Measurements from ENCODE around the gene RUFY2.
"Not testable (repeated sequence)": the region's sequence is repeated elsewhere in the genome, so short reads cannot be mapped to it uniquely, and the experiment has no call there.

RUFY2 gene

GRCh38 chr10:68318331-68319059, 88.6 kb downstream of the RUFY2 start:
- H3K4me3 ChIP-seq = no peak overlapping the region
- intact Hi-C loops (cut with DNase I; ENCODE audit: low total_unique reads) = no loop called here
- H3K36me3 ChIP-seq = peaks cover 0 to 6% (median 0%) of the 10 kb centered on the region in 3 donors
- no peaks in the 10 kb centered on the region for H3K27me3 ChIP-seq
- no peak overlapping the region for H3K27ac ChIP-seq
- H3K9me3 ChIP-seq = peaks cover 0 to 10% (median 0%) of the 10 kb centered on the region in 3 donors
- TF ChIP-seq, protein P1, sequence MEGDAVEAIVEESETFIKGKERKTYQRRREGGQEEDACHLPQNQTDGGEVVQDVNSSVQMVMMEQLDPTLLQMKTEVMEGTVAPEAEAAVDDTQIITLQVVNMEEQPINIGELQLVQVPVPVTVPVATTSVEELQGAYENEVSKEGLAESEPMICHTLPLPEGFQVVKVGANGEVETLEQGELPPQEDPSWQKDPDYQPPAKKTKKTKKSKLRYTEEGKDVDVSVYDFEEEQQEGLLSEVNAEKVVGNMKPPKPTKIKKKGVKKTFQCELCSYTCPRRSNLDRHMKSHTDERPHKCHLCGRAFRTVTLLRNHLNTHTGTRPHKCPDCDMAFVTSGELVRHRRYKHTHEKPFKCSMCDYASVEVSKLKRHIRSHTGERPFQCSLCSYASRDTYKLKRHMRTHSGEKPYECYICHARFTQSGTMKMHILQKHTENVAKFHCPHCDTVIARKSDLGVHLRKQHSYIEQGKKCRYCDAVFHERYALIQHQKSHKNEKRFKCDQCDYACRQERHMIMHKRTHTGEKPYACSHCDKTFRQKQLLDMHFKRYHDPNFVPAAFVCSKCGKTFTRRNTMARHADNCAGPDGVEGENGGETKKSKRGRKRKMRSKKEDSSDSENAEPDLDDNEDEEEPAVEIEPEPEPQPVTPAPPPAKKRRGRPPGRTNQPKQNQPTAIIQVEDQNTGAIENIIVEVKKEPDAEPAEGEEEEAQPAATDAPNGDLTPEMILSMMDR (IDR thresholded peaks at IDR 0.05) = no peak
- no peaks in the 10 kb centered on the region for H3K4me1 ChIP-seq
- DNase-seq = no peak

DNA sequence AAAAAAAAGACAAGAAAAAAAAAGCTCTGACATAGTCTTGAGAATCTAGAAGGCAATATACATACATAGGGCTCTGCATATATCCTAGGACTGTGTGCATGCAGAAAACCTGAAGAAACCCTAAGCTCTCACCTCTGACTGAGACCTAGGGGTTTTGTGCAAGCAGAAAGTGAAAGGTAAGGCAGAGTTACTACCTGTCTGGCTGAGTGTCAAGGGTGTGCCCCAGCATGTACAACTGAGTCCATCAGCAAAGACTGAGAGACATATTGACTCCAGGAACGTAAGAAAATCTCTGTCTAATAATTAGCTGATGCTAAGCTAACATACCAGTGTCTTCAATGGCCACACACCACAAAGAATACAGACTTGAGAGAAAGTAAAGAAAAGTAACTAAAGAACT, 91.5 kb downstream of the RUFY2 start:
- Histone ChIP-seq H3K36me3 (peaks cover 0 to 6% (median 0%) of the 10 kb centered on the region in 3 donors), H3K27me3 (no peaks in the 10 kb centered on the region), H3K9me3 (peaks cover 0 to 10% (median 0%) of the 10 kb centered on the region in 3 donors), H3K4me3 (no peak overlapping the region), H3K27ac (no peak overlapping the region), H3K4me1 (no peaks in the 10 kb centered on the region)
- DNase-seq = no peak
- TF ChIP-seq, protein P1 (IDR thresholded peaks at IDR 0.05) = no peak
- intact Hi-C loops (cut with DNase I; ENCODE audit: low total_unique reads) = no loop called here

DNA sequence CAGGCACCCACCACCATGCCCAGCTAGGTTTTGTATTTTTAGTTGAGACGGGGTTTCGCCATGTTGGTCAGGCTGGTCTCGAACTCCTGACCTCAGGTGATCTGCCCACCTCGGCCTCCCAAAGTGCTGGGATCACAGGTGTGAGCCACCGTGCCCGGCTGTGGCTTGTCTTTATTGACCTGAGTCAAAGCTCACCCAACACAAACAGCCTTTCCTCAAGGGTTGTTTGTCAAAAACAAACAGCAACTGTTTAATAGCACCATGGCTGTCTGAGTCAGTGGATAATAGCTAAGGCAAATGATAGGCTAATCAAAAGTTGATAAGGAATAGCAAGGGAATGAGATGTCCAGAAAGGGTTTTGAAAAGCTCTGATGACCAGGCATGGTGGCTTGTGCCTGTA, 92.1 kb downstream of the RUFY2 start:
- H3K36me3 ChIP-seq; DNase-seq; H3K4me1 ChIP-seq; H3K27me3 ChIP-seq; H3K9me3 ChIP-seq; H3K4me3 ChIP-seq; H3K27ac ChIP-seq; intact Hi-C loops (cut with DNase I; ENCODE audit: low total_unique reads): not testable (repeated sequence)

DNA sequence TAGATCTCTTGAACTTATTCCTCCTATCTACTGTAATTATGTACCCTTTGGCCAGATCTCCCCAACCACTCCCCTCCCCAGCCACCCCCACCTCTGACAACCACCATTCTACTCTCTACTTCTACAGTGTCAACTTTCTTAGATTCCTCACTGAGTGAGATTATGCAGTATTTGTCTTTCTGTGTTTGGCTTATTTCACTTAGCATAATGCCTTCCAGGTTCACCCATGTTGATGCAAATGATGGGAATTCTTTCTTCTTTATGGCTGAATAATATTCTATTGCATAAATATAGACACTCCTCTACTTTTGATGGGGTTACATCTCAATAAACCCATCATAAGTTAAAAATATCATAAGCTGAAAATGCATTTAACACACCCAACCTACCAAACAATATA, 96.5 kb downstream of the RUFY2 start:
- H3K4me1 ChIP-seq = no peaks in the 10 kb centered on the region
- no peaks in the 10 kb centered on the region for H3K27me3 ChIP-seq
- no peaks in the 10 kb centered on the region for H3K36me3 ChIP-seq
- intact Hi-C loops (cut with DNase I; ENCODE audit: low total_unique reads) = no loop called here
- no peak for DNase-seq
- H3K9me3 ChIP-seq = no peaks in the 10 kb centered on the region
- no peak overlapping the region for H3K4me3 ChIP-seq
- H3K27ac ChIP-seq = no peak overlapping the region
- TF ChIP-seq, protein P1 (IDR thresholded peaks at IDR 0.05) = no peak

DNA sequence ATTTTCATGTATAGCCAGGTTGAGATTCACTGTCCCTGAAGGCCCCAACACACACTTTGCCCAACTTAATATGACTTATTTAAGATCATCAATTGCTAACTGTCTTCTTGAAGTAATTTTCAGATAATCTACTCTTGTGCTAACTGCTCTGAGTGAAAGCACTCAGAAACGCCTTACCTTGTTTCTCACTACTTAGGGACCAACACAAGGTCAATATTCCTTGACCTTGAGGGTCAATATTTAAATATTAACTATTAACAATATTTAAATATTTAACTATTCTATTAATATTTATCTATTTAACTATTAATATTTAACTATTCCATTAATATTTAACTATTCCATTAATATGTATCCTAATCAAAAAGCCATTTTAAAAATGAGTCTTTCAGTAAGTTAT, 101.2 kb downstream of the RUFY2 start:
- Histone ChIP-seq H3K4me1 (no peaks in the 10 kb centered on the region), H3K36me3 (no peaks in the 10 kb centered on the region), H3K27me3 (no peaks in the 10 kb centered on the region), H3K9me3 (no peaks in the 10 kb centered on the region), H3K4me3 (no peak overlapping the region), H3K27ac (no peak overlapping the region)
- intact Hi-C loops (cut with DNase I; ENCODE audit: low total_unique reads) = loop anchor here (10.0 kb wide), 1 partner anchor 91 kb away; no protein-coding TSS in a partner anchor
- no peak for DNase-seq
- TF ChIP-seq, protein P1 (IDR thresholded peaks at IDR 0.05) = no peak

- no peaks in the 10 kb centered on the region for H3K4me1 ChIP-seq
- intact Hi-C loops (cut with DNase I; ENCODE audit: low total_unique reads) = loop anchor here (10.0 kb wide), 1 partner anchor 89 kb away; no protein-coding TSS in a partner anchor
- no peaks in the 10 kb centered on the region for H3K9me3 ChIP-seq
- TF ChIP-seq, protein P1 (IDR thresholded peaks at IDR 0.05) = no peak
- no peak overlapping the region for H3K4me3 ChIP-seq
- no peak overlapping the region for H3K27ac ChIP-seq
- H3K27me3 ChIP-seq = no peaks in the 10 kb centered on the region
- H3K36me3 ChIP-seq = no peaks in the 10 kb centered on the region
- DNase-seq = no peak
Measured at GRCh38 chr10:68303849-68304412, 103.1 kb downstream of the RUFY2 start.
